ENCODE data around the gene NLE1. TPM values are rescaled to one million over a fixed set of nuclear protein-coding genes. Genes with fewer than 3 reads are reported as not detected.

NLE1 gene
- total RNA-seq, 1 experiment from 2014 or later = 47.2 TPM

DNA sequence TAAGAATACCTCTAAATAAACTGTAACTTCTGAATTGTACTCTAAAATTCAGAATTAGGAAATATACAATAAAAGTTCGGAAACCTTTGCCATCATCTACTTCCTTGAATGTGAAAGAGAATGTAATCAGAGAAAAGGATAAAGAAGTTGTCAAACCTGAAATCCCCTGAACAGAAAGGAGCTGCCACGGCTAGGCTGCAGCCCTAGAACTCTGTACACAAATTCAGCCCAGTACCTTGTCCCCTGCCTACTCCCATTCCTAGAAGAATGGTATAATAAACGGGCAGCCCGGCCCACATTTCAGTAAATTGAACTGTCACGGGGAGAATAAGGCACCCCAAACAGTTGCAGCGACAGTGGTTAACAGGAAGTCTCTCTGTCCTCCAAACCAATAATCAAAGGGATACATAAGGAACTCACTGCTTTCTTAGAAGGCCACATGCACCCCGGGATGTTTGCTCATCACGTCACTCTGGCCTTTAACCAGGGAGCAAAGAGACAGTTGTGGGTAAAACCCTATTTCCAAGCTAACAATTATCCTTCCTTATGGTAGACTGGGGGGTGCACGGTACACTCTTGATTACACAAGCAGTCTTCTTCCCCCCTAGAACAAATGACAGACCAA lies 54.3 kb downstream of the NLE1 start:
- DNase-seq (ENCODE audit: low read depth) = peak; percentile 25

DNA sequence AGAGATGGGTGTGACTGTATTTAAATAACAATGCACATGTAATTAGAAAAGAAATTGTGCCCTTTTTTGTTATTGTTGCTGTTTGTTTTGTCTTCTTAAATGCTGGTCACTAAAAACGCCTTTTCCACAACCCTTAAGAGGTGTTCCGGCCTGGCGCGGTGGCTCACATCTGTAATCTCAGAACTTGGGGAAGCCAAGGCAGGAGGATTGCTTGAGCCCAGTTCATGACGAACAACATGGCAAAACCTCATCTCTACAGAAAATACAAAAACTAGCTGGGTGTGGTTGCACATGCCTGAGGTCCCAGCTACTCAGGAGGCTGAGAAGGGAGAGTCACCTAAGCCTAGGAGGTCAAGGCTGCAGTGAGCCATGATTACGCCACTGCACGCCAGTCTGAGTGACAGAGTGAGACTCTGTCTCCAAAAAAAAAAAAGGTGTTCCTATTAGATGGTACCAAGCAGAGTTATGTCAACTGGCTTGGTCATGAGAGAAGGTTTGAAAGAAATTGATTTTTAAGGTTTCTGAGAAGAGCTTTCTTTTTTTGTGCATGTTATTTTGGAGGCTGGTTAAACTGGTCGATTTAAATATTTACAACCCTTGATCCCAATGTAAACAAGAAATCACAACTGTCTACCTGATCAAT lies 55.1 kb downstream of the NLE1 start:
- no peak for DNase-seq (ENCODE audit: low read depth)

GRCh38 chr17:35086164-35086563 lies 55.9 kb downstream of the NLE1 start:
- no peak for DNase-seq (ENCODE audit: low read depth)

GRCh38 chr17:35084987-35085386 lies 57.1 kb downstream of the NLE1 start:
- DNase-seq (ENCODE audit: low read depth) = peak; percentile 93

GRCh38 chr17:35083071-35083470 lies 59.0 kb downstream of the NLE1 start:
- DNase-seq (ENCODE audit: low read depth) = no peak

DNA sequence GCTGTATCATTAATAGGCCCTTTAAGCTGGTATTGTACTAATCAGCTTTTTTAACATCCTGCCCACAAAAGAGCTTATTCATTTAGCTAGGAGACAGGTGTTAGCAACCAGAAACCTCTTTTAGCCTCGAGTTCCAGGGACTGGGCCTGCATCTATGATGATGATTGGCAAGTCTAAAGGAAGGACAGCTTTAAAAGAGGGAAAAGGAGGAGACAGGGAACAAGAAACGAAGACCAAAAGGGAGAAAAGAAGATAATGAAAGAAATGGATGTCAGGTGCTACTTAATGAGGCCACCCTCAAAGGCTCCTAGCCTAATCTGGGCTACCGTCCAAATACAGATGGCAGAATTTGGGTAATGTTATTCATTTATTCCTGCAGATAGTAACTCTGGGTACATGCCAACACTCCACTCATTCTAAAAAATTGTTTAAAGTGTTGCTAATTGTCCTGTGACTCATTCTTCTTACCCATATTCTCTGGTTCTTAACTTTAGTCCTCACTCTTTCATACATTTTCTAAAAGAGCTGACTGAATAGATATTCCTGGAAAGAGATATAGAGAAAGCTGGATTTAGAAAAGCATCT lies 59.9 kb downstream of the NLE1 start:
- DNase-seq (ENCODE audit: low read depth) = peak; percentile 87

DNA sequence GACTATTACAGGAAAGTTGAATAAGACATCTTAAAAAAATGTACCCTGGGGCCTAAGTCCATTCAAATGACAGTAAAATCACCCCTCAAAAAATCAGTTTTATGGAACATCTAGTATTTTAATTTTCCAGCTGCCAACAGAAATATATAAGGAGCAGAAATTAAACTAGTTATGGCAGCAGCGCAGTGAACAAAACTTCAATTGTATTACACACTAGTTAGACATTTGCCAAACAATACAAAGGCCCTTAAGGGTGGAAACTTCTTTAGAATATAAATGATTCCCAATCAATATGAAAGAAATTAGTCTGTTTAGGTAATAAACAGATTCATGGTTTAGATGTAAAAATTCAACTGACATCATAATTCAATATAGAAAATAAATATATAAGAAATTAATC lies 60.5 kb downstream of the NLE1 start:
- DNase-seq (ENCODE audit: low read depth) = no peak

GRCh38 chr17:35080536-35080935 lies 61.6 kb downstream of the NLE1 start:
- no peak for DNase-seq (ENCODE audit: low read depth)

DNA sequence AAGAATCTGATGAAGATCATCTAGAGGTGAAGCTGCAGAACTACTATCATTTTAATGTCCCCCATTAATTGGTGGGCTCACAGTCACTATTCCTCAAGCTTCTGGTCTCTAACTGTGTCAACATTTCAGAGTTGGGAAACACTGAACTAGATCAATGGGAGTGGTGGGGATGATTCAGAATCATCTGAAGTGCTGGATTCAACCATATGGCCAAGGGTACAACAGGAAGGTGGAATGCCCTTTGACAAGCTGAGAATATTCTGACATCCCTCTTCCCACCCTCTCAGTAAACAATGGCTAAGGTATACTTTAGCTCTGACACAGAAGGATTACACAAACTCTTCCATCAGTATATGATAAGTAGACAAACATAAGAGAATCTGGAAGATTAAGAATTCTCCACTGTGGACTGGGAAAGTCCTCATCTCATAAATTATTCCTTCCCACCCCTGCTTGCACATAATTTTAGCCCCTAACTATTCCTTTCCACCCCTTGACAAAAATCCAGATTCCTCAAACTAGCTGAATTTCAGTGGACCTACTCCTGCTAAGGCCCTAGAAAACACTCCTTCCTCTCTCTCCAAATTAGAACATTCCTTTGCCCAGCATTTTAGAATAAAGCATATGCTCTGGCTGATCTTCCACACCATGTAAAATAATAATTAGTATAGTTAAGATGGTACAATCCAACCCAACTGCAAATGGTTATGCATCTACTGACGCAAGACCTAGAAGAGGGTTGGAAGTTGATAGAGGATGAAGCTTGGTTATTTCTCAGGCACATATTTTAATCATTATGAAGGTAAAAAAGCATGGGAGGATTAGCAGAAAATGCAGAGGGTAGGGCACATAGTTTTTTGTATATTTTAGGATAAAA lies 62.3 kb downstream of the NLE1 start:
- peak; percentile 78 for DNase-seq (ENCODE audit: low read depth)

Small RNA genes within 50 kb of the gene (small RNA-seq; reads per million reads assigned to genes)
- not detected for gene RNU6-840P

Other genes starting within 250 kb of the NLE1 start
- gene CCT6B, start 180.8 kb downstream of the NLE1 start, total RNA-seq (2014; rRNA removed; shearing (Covaris generic)) = 0.10 and 0.74 TPM in 2 replicates
- 11.6 and 12.1 TPM in 2 replicates for gene ZNF830, start 180.8 kb downstream of the NLE1 start, total RNA-seq (2014; rRNA removed; shearing (Covaris generic))
- 39.1 and 39.5 TPM in 2 replicates for gene LIG3, start 161.8 kb downstream of the NLE1 start, total RNA-seq (2014; rRNA removed; shearing (Covaris generic))
- gene RFFL, start 78.6 kb downstream of the NLE1 start, total RNA-seq (2014; rRNA removed; shearing (Covaris generic)) = 20.7 and 23.7 TPM in 2 replicates
- 8.6 and 10.1 TPM in 2 replicates for gene RAD51D, start 22.4 kb downstream of the NLE1 start, total RNA-seq (2014; rRNA removed; shearing (Covaris generic))
- gene FNDC8, start 20.7 kb downstream of the NLE1 start, total RNA-seq (2014; rRNA removed; shearing (Covaris generic)) = not detected in 2 replicates
- gene UNC45B, start 5.5 kb upstream of the NLE1 start, total RNA-seq (2014; rRNA removed; shearing (Covaris generic)) = not detected in 2 replicates
- not detected in 2 replicates for gene SLC35G3, start 52.1 kb upstream of the NLE1 start, total RNA-seq (2014; rRNA removed; shearing (Covaris generic))
- 12.3 and 13.0 TPM in 2 replicates for gene SLFN5, start 100.8 kb upstream of the NLE1 start, total RNA-seq (2014; rRNA removed; shearing (Covaris generic))
- 16.0 and 18.5 TPM in 2 replicates for gene SLFN11, start 231.3 kb upstream of the NLE1 start, total RNA-seq (2014; rRNA removed; shearing (Covaris generic))